Progenitor cell of endocrine pancreas (in vitro differentiated cells): ENCODE measurements around the gene MPPED1. TPM values are rescaled to one million over a fixed set of nuclear protein-coding genes. Genes with fewer than 3 reads are reported as not detected.

Experiments used
- DNase-seq: peaks from one replicate; pipeline ENCODE4 v3.0.0; 2021; ENCODE audit warnings: low spot score; ENCODE audit not compliant: unreplicated experiment
- H3K27ac Mint-ChIP-seq: 2 replicates; pipeline ENCODE4 v1.8.0; 2021; ENCODE audit warnings: mild to moderate bottlenecking, moderate library complexity, mixed read lengths
- H3K27me3 Mint-ChIP-seq: 2 replicates; pipeline ENCODE4 v1.8.0; 2021; ENCODE audit warnings: mixed read lengths
- H3K36me3 Mint-ChIP-seq: 2 replicates; pipeline ENCODE4 v1.8.0; 2022; ENCODE audit warnings: mixed read lengths; ENCODE audit not compliant: insufficient read depth
- H3K4me1 Mint-ChIP-seq: 2 replicates; pipeline ENCODE4 v1.8.0; 2021; ENCODE audit warnings: low read depth, mixed read lengths
- H3K4me3 Mint-ChIP-seq: 2 replicates; pipeline ENCODE4 v1.8.0; 2021; ENCODE audit warnings: low read depth, mild to moderate bottlenecking, moderate library complexity, mixed read lengths
- H3K9me3 Mint-ChIP-seq: 2 replicates; pipeline ENCODE4 v1.8.0; 2021; ENCODE audit warnings: low read depth, mixed read lengths
- CTCF ChIP-seq: fragments of 200-600 bp; sonication (generic); IDR thresholded peaks from one replicate; pipeline ENCODE4 v1.5.0; 2021; ENCODE audit warnings: antibody characterized with exemption, mild to moderate bottlenecking; ENCODE audit not compliant: unreplicated experiment
- total RNA-seq: library from RNA; stranded (reverse); gene quantifications from 2 replicates; pipeline ENCODE4 v1.2.1, GENCODE V29; 2021

Gene MPPED1
- total RNA-seq, 1 donor from 2014 or later, result 0.96 TPM

DNA sequence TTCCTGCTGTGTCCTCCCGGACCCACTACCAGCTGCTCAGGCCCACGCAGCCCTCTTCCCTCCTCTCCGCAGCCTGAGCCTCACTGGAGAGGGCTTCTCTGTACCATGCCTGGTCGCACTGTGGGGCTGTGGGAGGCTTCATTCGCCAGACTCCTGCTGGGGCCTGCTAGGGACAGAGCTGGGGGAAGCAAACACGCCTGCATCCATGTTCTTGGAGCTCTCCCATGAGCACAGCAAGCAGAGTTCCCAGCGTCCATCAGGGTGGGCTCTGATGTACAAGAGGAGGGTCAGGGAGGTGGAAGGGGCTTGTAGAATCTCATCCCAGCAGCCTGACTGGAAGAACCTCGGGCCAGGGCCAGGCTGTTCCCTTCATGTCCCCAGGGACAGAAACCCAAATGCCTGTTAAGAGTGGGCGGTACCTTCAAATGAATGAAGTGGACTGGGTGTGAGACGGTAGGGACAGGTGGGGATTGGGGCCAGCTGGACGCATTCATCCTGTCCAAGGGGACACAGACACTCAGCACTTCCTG lies 59.9 kb downstream of the MPPED1 start:
- Mint-ChIP-seq H3K36me3 (no peaks in the 10 kb centered on the region), H3K27ac (no peak overlapping the region), H3K27me3 (peaks cover 41% of the 10 kb centered on the region), H3K4me3 (no peak overlapping the region), H3K4me1 (peaks cover 5% of the 10 kb centered on the region), H3K9me3 (no peaks in the 10 kb centered on the region)
- no peak for TF ChIP-seq CTCF
- DNase-seq, result no peak

DNA sequence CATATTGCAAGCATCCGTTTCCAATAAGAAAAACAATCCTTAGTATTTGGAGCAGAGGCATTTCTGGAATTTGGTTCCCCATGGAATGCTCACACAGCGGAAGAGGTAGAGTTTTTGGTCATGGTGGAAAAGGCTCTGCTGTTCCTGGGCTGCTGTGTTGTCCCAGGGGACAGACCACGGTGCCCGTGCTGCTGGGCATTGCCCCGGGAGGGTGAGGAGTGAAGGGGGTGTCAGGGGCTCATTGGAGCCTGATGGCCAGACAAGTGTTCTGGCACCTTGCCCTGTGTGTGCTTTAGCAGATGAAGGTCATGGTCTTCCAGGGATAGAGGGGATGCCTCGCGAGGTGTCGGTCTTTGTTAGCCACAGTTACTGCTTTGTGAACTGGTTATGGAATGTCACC lies 61.2 kb downstream of the MPPED1 start:
- Mint-ChIP-seq H3K27me3 (peaks cover 30% of the 10 kb centered on the region), H3K4me1 (peaks cover 5% of the 10 kb centered on the region), H3K36me3 (no peaks in the 10 kb centered on the region), H3K4me3 (no peak overlapping the region), H3K27ac (no peak overlapping the region), H3K9me3 (no peaks in the 10 kb centered on the region)
- no peak for DNase-seq
- no peak for TF ChIP-seq CTCF

DNA sequence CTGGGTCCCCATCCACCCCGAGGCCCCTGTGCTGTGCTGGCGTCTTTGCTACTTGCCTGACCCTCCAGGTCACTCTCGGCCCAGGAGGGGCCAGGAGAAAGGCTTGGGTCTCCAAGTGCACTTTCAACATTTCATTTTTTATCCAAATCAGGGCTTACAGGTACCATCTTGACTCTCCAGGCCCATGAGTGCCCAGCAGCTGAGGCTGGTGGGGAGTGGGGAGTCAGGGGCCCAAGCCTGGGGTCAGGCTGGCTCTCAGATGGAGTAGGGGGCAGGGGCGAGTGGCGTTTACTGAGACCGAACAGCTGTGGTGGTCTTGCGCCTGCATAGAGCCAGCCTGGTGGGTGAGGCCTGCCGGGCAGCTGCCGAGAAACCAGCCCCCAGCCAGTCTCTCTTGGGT lies 61.6 kb downstream of the MPPED1 start:
- H3K9me3 Mint-ChIP-seq, result no peaks in the 10 kb centered on the region
- no peak for TF ChIP-seq CTCF
- peaks cover 5% of the 10 kb centered on the region for H3K4me1 Mint-ChIP-seq
- no peak overlapping the region for H3K4me3 Mint-ChIP-seq
- no peaks in the 10 kb centered on the region for H3K36me3 Mint-ChIP-seq
- H3K27ac Mint-ChIP-seq, result no peak overlapping the region
- peaks cover 26% of the 10 kb centered on the region for H3K27me3 Mint-ChIP-seq
- DNase-seq, result no peak

- Mint-ChIP-seq H3K4me1 (peaks cover 5% of the 10 kb centered on the region), H3K27ac (no peak overlapping the region), H3K4me3 (no peak overlapping the region), H3K9me3 (no peaks in the 10 kb centered on the region), H3K27me3 (peaks cover 17% of the 10 kb centered on the region), H3K36me3 (no peaks in the 10 kb centered on the region)
- no peak for DNase-seq
- TF ChIP-seq CTCF, result no peak
These were observed 62.6 kb downstream of the MPPED1 start for GRCh38 chr22:43474161-43475101.

- Mint-ChIP-seq H3K36me3 (no peaks in the 10 kb centered on the region), H3K27me3 (peaks cover 8% of the 10 kb centered on the region), H3K4me1 (peaks cover 5% of the 10 kb centered on the region), H3K4me3 (no peak overlapping the region), H3K9me3 (no peaks in the 10 kb centered on the region), H3K27ac (no peak overlapping the region)
- DNase-seq, result no peak
- TF ChIP-seq CTCF, result no peak
These were observed 63.8 kb downstream of the MPPED1 start for GRCh38 chr22:43475549-43476076.
